Endothelial cell of umbilical vein (primary cell): Measurements from ENCODE around the gene ACSBG1. TPM values are rescaled to one million over a fixed set of nuclear protein-coding genes. Genes with fewer than 3 reads are reported as not detected.

ENCODE experiments used
- BruUV-seq: library from RNA; stranded (reverse); fragments of 400-500 nt; replicated peaks from 2 replicates; lab custom pipeline; 2021; lab: Mats Ljungman, UMichigan
- CTCF ChIA-PET: fragments of 300-600, 350-600 bp; sonication (Branson Sonifier 250); formaldehyde crosslinking; loops from one replicate; lab custom pipeline; 2021; ENCODE audit warnings: antibody characterized with exemption, inconsistent platforms; lab: Charles Lee
- POLR2A ChIA-PET: fragments of 300-600, 350-600 bp; sonication (Branson Sonifier 250); formaldehyde crosslinking; loops from one replicate; lab custom pipeline; 2021; ENCODE audit warnings: antibody characterized with exemption, inconsistent platforms; lab: Charles Lee
- DNase-seq: peaks from one replicate; pipeline ENCODE4 v3.0.0-alpha.2; 2011; ENCODE audit warnings: low read depth, low spot score
- FAIRE-seq: peaks from 2 replicates; lab custom pipeline; 2011; peaks lifted over from hg19 to GRCh38; lab: Jason Lieb, UNC
- H2AFZ ChIP-seq: 2 replicates; pipeline ENCODE4 v1.6.0; 2012; ENCODE audit warnings: low read depth, low read length, control low read depth, inconsistent platforms
- H3K27ac ChIP-seq: 2 replicates; pipeline ENCODE4 v1.5.1; 2011; ENCODE audit warnings: low read depth, mild to moderate bottlenecking, control low read depth, low read length, moderate library complexity; ENCODE audit not compliant: insufficient read depth
- H3K27me3 ChIP-seq, 2 experiments: 2 replicates each; pipeline versions ENCODE4 v1.6.0 to v1.6.1; 2011; ENCODE audit warnings: low read length in 2 of 2, mixed read lengths in 1 of 2; ENCODE audit not compliant: control insufficient read depth in 2 of 2, insufficient read depth in 2 of 2
- H3K36me3 ChIP-seq, 2 experiments: 2 replicates in 1 of 2; 3 replicates in 1 of 2; pipeline ENCODE4 v1.5.1; 2011; ENCODE audit warnings: low read length in 2 of 2, mild to moderate bottlenecking in 1 of 2, moderate library complexity in 1 of 2; ENCODE audit not compliant: control insufficient read depth in 2 of 2, insufficient read depth in 2 of 2; ENCODE audit errors: extremely low read depth in 1 of 2
- H3K4me1 ChIP-seq: 3 replicates; pipeline ENCODE4 v1.5.1; 2011; ENCODE audit warnings: mild to moderate bottlenecking, low read length; ENCODE audit not compliant: control insufficient read depth, insufficient read depth; ENCODE audit errors: extremely low read depth
- H3K4me2 ChIP-seq: 2 replicates; pipeline ENCODE4 v1.6.1; 2011; ENCODE audit warnings: low read length, control low read depth, mixed read lengths; ENCODE audit not compliant: insufficient read depth
- H3K4me3 ChIP-seq, 3 experiments: fragments of 200-600 bp in 1 of 3; sonication (generic), shearing (Covaris generic) in 1 of 3; replicated peaks in 1 of 3; 2 replicates each; pipeline ENCODE4 v1.5.1; 2011 to 2016; ENCODE audit warnings: control low read depth in 3 of 3, low read length in 3 of 3, mild to moderate bottlenecking in 2 of 3, inconsistent platforms in 1 of 3, low read depth in 1 of 3, moderate library complexity in 1 of 3; ENCODE audit not compliant: insufficient read depth in 1 of 3
- H3K79me2 ChIP-seq: 2 replicates; pipeline ENCODE4 v1.6.0; 2012; ENCODE audit warnings: low read length, inconsistent platforms; ENCODE audit not compliant: control insufficient read depth, insufficient read depth
- H3K9ac ChIP-seq: replicated peaks from 2 replicates; pipeline ENCODE3; 2011; ENCODE audit warnings: low read length, control low read depth; ENCODE audit not compliant: insufficient read depth; ENCODE audit errors: extremely low read depth
- H3K9me1 ChIP-seq: replicated peaks from 3 replicates; pipeline ENCODE4 v1.6.0; 2011; ENCODE audit warnings: mild to moderate bottlenecking, low read length; ENCODE audit not compliant: control insufficient read depth, insufficient read depth; ENCODE audit errors: extremely low read depth
- H3K9me3 ChIP-seq: replicated peaks from 2 replicates; pipeline ENCODE4 v1.5.1; 2012; ENCODE audit warnings: low read length, inconsistent platforms; ENCODE audit not compliant: control insufficient read depth, insufficient read depth
- H4K20me1 ChIP-seq: replicated peaks from 2 replicates; pipeline ENCODE3; 2011; ENCODE audit warnings: mild to moderate bottlenecking, low read length; ENCODE audit not compliant: control insufficient read depth, insufficient read depth; ENCODE audit errors: extremely low read depth
- CTCF ChIP-seq, 2 donors: IDR thresholded peaks; 1 replicate in 1 of 2; 2 replicates in 1 of 2; pipeline ENCODE4 v1.5.1; 2011; ENCODE audit warnings: low read length in 2 of 2, mild to moderate bottlenecking in 2 of 2, moderate library complexity in 2 of 2, control low read depth in 1 of 2, inconsistent platforms in 1 of 2, low read depth in 1 of 2; ENCODE audit not compliant: insufficient read depth in 1 of 2; ENCODE audit errors: extremely low read depth in 1 of 2
- EZH2 ChIP-seq: IDR thresholded peaks from 2 replicates; pipeline ENCODE4 v1.6.1; 2012; ENCODE audit warnings: borderline replicate concordance, low read depth, mild to moderate bottlenecking, moderate library complexity, low read length, inconsistent platforms; ENCODE audit not compliant: severe bottlenecking
- FOS ChIP-seq: IDR thresholded peaks from 2 replicates; pipeline ENCODE4 v1.6.1; 2011; ENCODE audit warnings: mild to moderate bottlenecking, low read length, moderate library complexity, borderline replicate concordance; ENCODE audit not compliant: insufficient read depth
- GATA2 ChIP-seq: IDR thresholded peaks from 2 replicates; pipeline ENCODE4 v1.7.0; 2011; ENCODE audit warnings: low read depth, mild to moderate bottlenecking, moderate library complexity, mixed read lengths, low read length; ENCODE audit not compliant: insufficient read length, insufficient read depth
- JUN ChIP-seq: IDR thresholded peaks from 2 replicates; pipeline ENCODE4 v1.6.1; 2011; ENCODE audit warnings: borderline replicate concordance, low read depth; ENCODE audit not compliant: insufficient read length, insufficient read depth
- MAX ChIP-seq: IDR thresholded peaks from 2 replicates; pipeline ENCODE4 v1.6.1; 2011; ENCODE audit not compliant: insufficient read depth, insufficient read length
- MYC ChIP-seq: IDR thresholded peaks from one replicate; pipeline ENCODE4 v1.6.1; 2011; ENCODE audit warnings: mild to moderate bottlenecking, low read depth, low read length
- POLR2A ChIP-seq: IDR thresholded peaks from 2 replicates; pipeline ENCODE4 v1.6.1; 2012; ENCODE audit warnings: low read depth, mild to moderate bottlenecking, control low read depth, low read length
- POLR2AphosphoS5 ChIP-seq: IDR thresholded peaks from 2 replicates; pipeline ENCODE4 v1.6.1; 2012; ENCODE audit warnings: low read depth, mild to moderate bottlenecking, control low read depth, low read length, moderate library complexity; ENCODE audit not compliant: insufficient read depth
- dilution Hi-C: fragments of 300-500 bp; cut with MboI; formaldehyde crosslinking; loops from one replicate; pipeline ENCODE4 v1.15.0; 2019; ENCODE audit warnings: low sequenced_read_pairs; ENCODE audit not compliant: extremely low pct_ligation_motif_present
- intact Hi-C: fragments of 100-400 bp; cut with micrococcal nuclease; formaldehyde crosslinking; loops from one replicate; pipeline ENCODE4 v1.10.0; 2022
- polyA plus RNA-seq, 4 experiments: library from polyadenylated mRNA; depleted of rRNA in 3 of 4; stranded (reverse) in 3 of 4; unstranded in 1 of 4; fragments of >200 nt; gene quantifications; 2 replicates each; pipeline versions ENCODE4 v1.2.1 to v1.2.3, GENCODE V29; 2011 to 2012; ENCODE audit warnings: missing spikeins in 1 of 4
- total RNA-seq: library from RNA; stranded (reverse); gene quantifications from 2 replicates; pipeline ENCODE4 v1.2.3, GENCODE V29; 2021

The ACSBG1 gene
- total and polyA plus RNA-seq, 2 donors (not counting 3 experiments of a cell fraction or from before 2014, with no cell fraction given): not detected

GRCh38 chr15:78243058-78243457 is 8.7 kb upstream of the ACSBG1 start:
- dilution Hi-C loops: no loop called here
- POLR2A ChIA-PET: no interaction called here
- FAIRE-seq: no peak

More at GRCh38 chr15:78243058-78243457, 8.7 kb upstream of the ACSBG1 start:
- no peaks in the 10 kb centered on the region for H4K20me1 ChIP-seq
- no TSS peak for BruUV-seq
- H3K79me2 ChIP-seq: no peaks in the 10 kb centered on the region
- H3K9me1 ChIP-seq: no peaks in the 10 kb centered on the region
- H3K36me3 ChIP-seq: no peaks in the 10 kb centered on the region
- H3K27me3 ChIP-seq: peaks cover 0 to 4% of the 10 kb centered on the region in 2 experiments
- H3K9ac ChIP-seq: no peak overlapping the region
- TF ChIP-seq MYC: no peak
- no peak for TF ChIP-seq JUN
- no peak for TF ChIP-seq MAX
- TF ChIP-seq CTCF (IDR thresholded peaks at IDR 0.05; ENCODE audit: extremely low read depth in 1 of 2, insufficient read depth in 1 of 2, low read depth in 1 of 2, low read length in 2 of 2): no peak
- TF ChIP-seq POLR2A: no peak
- TF ChIP-seq EZH2: no peak
- TF ChIP-seq POLR2AphosphoS5: no peak
- no peak for TF ChIP-seq GATA2
- no peak for TF ChIP-seq FOS
- no peak overlapping the region for H3K27ac ChIP-seq
- no peak overlapping the region for H2AFZ ChIP-seq
- no peak for DNase-seq
- no peaks in the 10 kb centered on the region for H3K9me3 ChIP-seq
- no peaks in the 10 kb centered on the region for H3K4me1 ChIP-seq
- CTCF ChIA-PET: interaction anchor here (4.4 to 10.1 kb wide), 2 partner anchors 15 to 133 kb away, joined by 17 to 237 read pairs; no protein-coding TSS in a partner anchor
- intact Hi-C loops: no loop called here
- no peak overlapping the region for H3K4me3 ChIP-seq
- no peak overlapping the region for H3K4me2 ChIP-seq
